MCF 10A (cell line): ENCODE measurements around the gene FZR1. TPM values are rescaled to one million over a fixed set of nuclear protein-coding genes. Genes with fewer than 3 reads are reported as not detected.

Experiments used
- BruUV-seq: library from RNA; stranded (reverse); fragments of 400-500 nt; replicated peaks from 2 replicates; lab custom pipeline; 2021; lab: Mats Ljungman, UMichigan
- CTCF ChIA-PET: fragments of 300-600 bp; sonication (Branson Sonifier 250); formaldehyde crosslinking; extraction: SDS; loops from one replicate; lab custom pipeline; 2021; ENCODE audit warnings: antibody characterized with exemption, inconsistent platforms; lab: Yijun Ruan, JAX
- POLR2A ChIA-PET: fragments of 300-600, 350-650 bp; sonication (Branson Sonifier 250); formaldehyde crosslinking; extraction: SDS; loops from one replicate; lab custom pipeline; 2020; ENCODE audit warnings: antibody characterized with exemption, inconsistent platforms; lab: Yijun Ruan, JAX
- DNase-seq: peaks from one replicate; pipeline ENCODE4 v3.0.0-alpha.2; 2018; ENCODE audit not compliant: unreplicated experiment
- H3K27ac Mint-ChIP-seq: one replicate; pipeline ENCODE4 v1.8.0; 2022; ENCODE audit warnings: mild to moderate bottlenecking, low read depth, mixed read lengths; ENCODE audit not compliant: unreplicated experiment
- H3K27me3 Mint-ChIP-seq: one replicate; pipeline ENCODE4 v1.8.0; 2022; ENCODE audit warnings: mixed read lengths; ENCODE audit not compliant: insufficient read depth, unreplicated experiment
- H3K36me3 Mint-ChIP-seq: one replicate; pipeline ENCODE4 v1.8.0; 2022; ENCODE audit warnings: mild to moderate bottlenecking, moderate library complexity, mixed read lengths; ENCODE audit not compliant: insufficient read depth, unreplicated experiment
- H3K4me1 Mint-ChIP-seq: one replicate; pipeline ENCODE4 v1.8.0; 2022; ENCODE audit warnings: mixed read lengths; ENCODE audit not compliant: insufficient read depth, unreplicated experiment
- H3K4me3 Mint-ChIP-seq: one replicate; pipeline ENCODE4 v1.8.0; 2022; ENCODE audit warnings: mild to moderate bottlenecking, moderate library complexity, mixed read lengths; ENCODE audit not compliant: unreplicated experiment
- H3K9me3 Mint-ChIP-seq: one replicate; pipeline ENCODE4 v1.8.0; 2022; ENCODE audit warnings: mixed read lengths; ENCODE audit not compliant: unreplicated experiment
- CTCF ChIP-seq: fragments of 200-600 bp; IDR thresholded peaks from one replicate; pipeline ENCODE4 v1.8.0; 2022; ENCODE audit warnings: antibody characterized with exemption, mild to moderate bottlenecking; ENCODE audit not compliant: unreplicated experiment
- intact Hi-C: fragments of 100-400 bp; cut with micrococcal nuclease; formaldehyde crosslinking; loops from 2 replicates; pipeline ENCODE4 v1.14.1; 2022
- total RNA-seq: library from RNA; stranded (reverse); gene quantifications from 2 replicates; pipeline ENCODE4 v1.2.3, GENCODE V29; 2022

The FZR1 gene
- total RNA-seq, 1 experiment from 2014 or later, result 48.9 TPM

- Mint-ChIP-seq H3K27me3 (no peaks in the 10 kb centered on the region), H3K9me3 (no peaks in the 10 kb centered on the region), H3K4me3 (no peak overlapping the region), H3K27ac (no peak overlapping the region), H3K36me3 (peaks cover 85% of the 10 kb centered on the region), H3K4me1 (no peaks in the 10 kb centered on the region)
- DNase-seq, result no peak
- POLR2A ChIA-PET, result no interaction called here
- CTCF ChIA-PET, result no interaction called here
- intact Hi-C loops, result no loop called here
- TF ChIP-seq CTCF, result no peak
- TSS peak; percentile 28 for BruUV-seq
These were observed 43.0 kb upstream of the FZR1 start for GRCh38 chr19:3462991-3463713.

- CTCF ChIA-PET, result interaction anchor here (1.0 to 1.5 kb wide), 2 partner anchors 9 to 140 kb away, joined by 3 to 9 read pairs; no protein-coding TSS in a partner anchor
- POLR2A ChIA-PET, result no interaction called here
- Mint-ChIP-seq H3K36me3 (peaks cover 85% of the 10 kb centered on the region), H3K4me1 (no peaks in the 10 kb centered on the region), H3K4me3 (no peak overlapping the region), H3K9me3 (no peaks in the 10 kb centered on the region), H3K27me3 (no peaks in the 10 kb centered on the region), H3K27ac (no peak overlapping the region)
- no peak for DNase-seq
- TF ChIP-seq CTCF, result no peak
- BruUV-seq, result no TSS peak
- intact Hi-C loops, result no loop called here
These were observed 42.2 kb upstream of the FZR1 start for GRCh38 chr19:3463714-3464586.

GRCh38 chr19:3464587-3465235, 41.4 kb upstream of the FZR1 start:
- Mint-ChIP-seq H3K4me3 (no peak overlapping the region), H3K9me3 (no peaks in the 10 kb centered on the region), H3K27ac (no peak overlapping the region), H3K36me3 (peaks cover 83% of the 10 kb centered on the region), H3K27me3 (no peaks in the 10 kb centered on the region), H3K4me1 (no peaks in the 10 kb centered on the region)
- intact Hi-C loops, result no loop called here
- POLR2A ChIA-PET, result no interaction called here
- DNase-seq, result no peak
- TF ChIP-seq CTCF, result no peak
- CTCF ChIA-PET, result interaction anchor here (0.7 to 1.5 kb wide), 3 partner anchors 8 to 392 kb away, joined by 3 to 9 read pairs (median 5); no protein-coding TSS in a partner anchor
- no TSS peak for BruUV-seq
